Mesendoderm (in vitro differentiated cells): ENCODE results near the gene NRG3.
"Not testable (repeated sequence)": the region's sequence is repeated elsewhere in the genome, so short reads cannot be mapped to it uniquely, and the experiment has no call there.

ENCODE experiments used
- DNase-seq: peaks from one replicate; pipeline ENCODE4 v3.0.0; 2013
- H2AK5ac ChIP-seq: 2 replicates; pipeline ENCODE4 v1.6.1; 2013; ENCODE audit warnings: low read length, inconsistent platforms
- H2BK120ac ChIP-seq: 2 replicates; pipeline ENCODE4 v1.6.1; 2013; ENCODE audit warnings: low read depth, mild to moderate bottlenecking, low read length, moderate library complexity, mixed read lengths
- H2BK15ac ChIP-seq: replicated peaks from 2 replicates; pipeline ENCODE4 v1.6.1; 2013; ENCODE audit warnings: low read depth, mild to moderate bottlenecking, moderate library complexity
- H2BK5ac ChIP-seq: 2 replicates; pipeline ENCODE4 v1.6.1; 2013; ENCODE audit warnings: low read length, inconsistent platforms
- H3K18ac ChIP-seq: 2 replicates; pipeline ENCODE4 v1.6.1; 2013; ENCODE audit warnings: mild to moderate bottlenecking, low read length, mixed read lengths
- H3K23ac ChIP-seq: one replicate; pipeline ENCODE4 v1.6.1; 2013; ENCODE audit warnings: low read length
- H3K27ac ChIP-seq: 2 replicates; pipeline ENCODE4 v1.5.1; 2013; ENCODE audit warnings: low read depth, mild to moderate bottlenecking, inconsistent platforms, low read length, moderate library complexity
- H3K27me3 ChIP-seq: 2 replicates; pipeline ENCODE4 v1.6.1; 2013; ENCODE audit warnings: low read length, control low read depth, mild to moderate bottlenecking, inconsistent platforms; ENCODE audit not compliant: insufficient read depth, poor library complexity
- H3K36me3 ChIP-seq: 2 replicates; pipeline ENCODE4 v1.6.1; 2013; ENCODE audit warnings: low read length, inconsistent platforms; ENCODE audit not compliant: control insufficient read depth, insufficient read depth
- H3K4ac ChIP-seq: one replicate; pipeline ENCODE4 v1.6.1; 2013; ENCODE audit warnings: low read depth, mild to moderate bottlenecking, low read length, moderate library complexity
- H3K4me1 ChIP-seq: 2 replicates; pipeline ENCODE4 v1.6.1; 2013; ENCODE audit warnings: low read depth, low read length, inconsistent platforms; ENCODE audit not compliant: control insufficient read depth
- H3K4me2 ChIP-seq: 2 replicates; pipeline ENCODE4 v1.6.1; 2013; ENCODE audit warnings: low read length
- H3K4me3 ChIP-seq: 2 replicates; pipeline ENCODE4 v1.5.1; 2013; ENCODE audit warnings: mild to moderate bottlenecking, low read length
- H3K56ac ChIP-seq: one replicate; pipeline ENCODE4 v1.6.1; 2013; ENCODE audit warnings: low read length
- H3K79me1 ChIP-seq: 2 replicates; pipeline ENCODE4 v1.6.1; 2013; ENCODE audit warnings: low read length, inconsistent platforms
- H3K79me2 ChIP-seq: 2 replicates; pipeline ENCODE4 v1.6.1; 2013; ENCODE audit warnings: mild to moderate bottlenecking, low read length; ENCODE audit not compliant: control insufficient read depth, insufficient read depth
- H3K9ac ChIP-seq: 2 replicates; pipeline ENCODE4 v1.6.1; 2013; ENCODE audit warnings: low read length, inconsistent platforms
- H4K5ac ChIP-seq: one replicate; pipeline ENCODE4 v1.6.1; 2013; ENCODE audit warnings: low read length
- H4K8ac ChIP-seq: one replicate; pipeline ENCODE4 v1.6.1; 2013; ENCODE audit warnings: low read depth, mild to moderate bottlenecking, control low read depth, low read length, moderate library complexity
- WGBS: extraction: QIAGEN DNeasy Blood & Tissue Kit; methylation state at CpG from one replicate; pipeline ENCODE4 v1.1.7; 2013; ENCODE audit warnings: low lambda C conversion rate, missing lambda C conversion rate; ENCODE audit not compliant: insufficient coverage; ENCODE audit errors: extremely low coverage; 5-methylcytosine and 5-hydroxymethylcytosine counted together

Gene NRG3

DNA sequence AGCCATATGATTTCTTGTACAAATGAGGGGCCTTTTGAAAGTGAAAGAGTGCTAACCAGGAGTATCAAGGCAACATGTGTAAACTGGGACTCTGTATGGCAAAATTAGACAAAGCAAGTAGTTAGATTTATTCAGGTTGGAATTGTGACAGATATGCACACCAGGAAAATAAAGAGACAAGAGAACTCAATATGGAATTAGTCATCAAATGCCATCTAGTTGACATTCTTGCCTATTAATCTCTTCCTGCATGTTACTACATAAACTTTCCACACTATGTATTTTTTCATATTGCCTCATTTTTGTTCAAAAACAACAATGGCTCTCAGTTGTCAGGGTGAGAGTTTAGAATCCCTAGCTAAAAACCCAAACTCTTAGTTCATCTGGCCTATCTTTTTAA lies 799.0 kb downstream of the NRG3 start:
- Histone ChIP-seq H3K4me1 (no peaks in the 10 kb centered on the region), H2BK15ac (no peak overlapping the region), H4K8ac (no peak overlapping the region), H2BK5ac (no peak overlapping the region), H3K79me1 (no peaks in the 10 kb centered on the region), H2BK120ac (no peak overlapping the region), H2AK5ac (no peak overlapping the region), H3K27me3 (no peaks in the 10 kb centered on the region), H3K4ac (no peak overlapping the region), H3K9ac (no peak overlapping the region), H3K56ac (no peak overlapping the region), H3K4me3 (no peak overlapping the region), H3K36me3 (no peaks in the 10 kb centered on the region), H3K23ac (no peak overlapping the region), H4K5ac (no peak overlapping the region), H3K4me2 (no peak overlapping the region), H3K79me2 (no peaks in the 10 kb centered on the region), H3K27ac (no peak overlapping the region), H3K18ac (no peak overlapping the region)
- no peak for DNase-seq

DNA sequence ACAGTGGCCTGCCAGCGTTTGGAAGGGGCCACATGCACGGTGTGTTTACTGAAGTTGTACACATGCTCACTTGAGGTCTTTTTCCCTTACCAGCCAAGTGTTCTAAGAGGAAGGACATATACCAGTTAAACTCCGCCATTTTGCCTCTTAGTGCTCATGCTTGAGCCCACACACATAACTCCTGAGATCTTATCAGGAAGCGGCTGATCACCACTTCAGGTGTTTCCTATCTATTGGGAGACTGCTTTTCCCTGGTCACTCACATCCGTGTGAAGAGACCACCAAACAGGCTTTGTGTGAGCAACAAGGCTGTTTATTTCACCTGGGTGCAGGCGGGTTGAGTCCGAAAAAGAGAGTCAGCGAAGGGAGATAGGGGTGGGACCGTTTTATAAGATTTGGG lies 802.9 kb downstream of the NRG3 start:
- Histone ChIP-seq H3K27ac (peak overlapping the region; percentile 5), H2BK5ac (peak overlapping the region; percentile 16)
- not testable (repeated sequence) for H3K4me2 ChIP-seq, H2BK15ac ChIP-seq, H3K4me3 ChIP-seq, H2BK120ac ChIP-seq, H3K79me1 ChIP-seq, H3K18ac ChIP-seq, H3K4ac ChIP-seq, H3K27me3 ChIP-seq, H3K56ac ChIP-seq, H3K4me1 ChIP-seq, H2AK5ac ChIP-seq, H3K79me2 ChIP-seq, H3K23ac ChIP-seq, H3K36me3 ChIP-seq, H3K9ac ChIP-seq, H4K5ac ChIP-seq, H4K8ac ChIP-seq
- DNase-seq, result peak; percentile 64
- WGBS, result no CpG with 5 or more reads among the region's 9 CpGs

DNA sequence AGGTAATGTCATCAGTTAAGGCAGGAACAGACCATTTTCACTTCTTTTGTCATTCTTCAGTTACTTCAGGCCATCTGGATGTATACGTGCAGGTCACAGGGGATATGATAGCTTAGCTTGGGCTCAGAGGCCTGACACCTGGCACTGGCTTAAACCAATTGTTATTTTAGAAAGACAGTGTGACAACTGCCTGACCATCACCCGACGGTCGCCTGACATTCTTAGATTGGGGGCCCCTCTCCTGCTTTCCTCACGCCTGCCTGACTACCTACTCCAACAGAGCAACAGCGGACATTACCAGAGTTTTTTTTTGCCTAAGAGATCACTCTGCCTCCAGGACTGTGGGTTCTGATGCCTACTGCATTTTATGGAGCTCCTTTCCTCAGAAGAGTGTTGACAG lies 803.5 kb downstream of the NRG3 start:
- not testable (repeated sequence) for H4K8ac ChIP-seq, H2AK5ac ChIP-seq, H4K5ac ChIP-seq, H3K4me3 ChIP-seq, H3K56ac ChIP-seq, H3K36me3 ChIP-seq, H2BK5ac ChIP-seq, H3K4me2 ChIP-seq, H3K79me1 ChIP-seq, H2BK120ac ChIP-seq, H3K4me1 ChIP-seq, H3K27me3 ChIP-seq, H2BK15ac ChIP-seq, H3K9ac ChIP-seq, H3K4ac ChIP-seq, H3K23ac ChIP-seq, H3K79me2 ChIP-seq
- Histone ChIP-seq H3K18ac (peak overlapping the region; percentile 80), H3K27ac (peak overlapping the region; percentile 60)
- no CpG with 5 or more reads among the region's 6 CpGs for WGBS
- peak; percentile 73 for DNase-seq

DNA sequence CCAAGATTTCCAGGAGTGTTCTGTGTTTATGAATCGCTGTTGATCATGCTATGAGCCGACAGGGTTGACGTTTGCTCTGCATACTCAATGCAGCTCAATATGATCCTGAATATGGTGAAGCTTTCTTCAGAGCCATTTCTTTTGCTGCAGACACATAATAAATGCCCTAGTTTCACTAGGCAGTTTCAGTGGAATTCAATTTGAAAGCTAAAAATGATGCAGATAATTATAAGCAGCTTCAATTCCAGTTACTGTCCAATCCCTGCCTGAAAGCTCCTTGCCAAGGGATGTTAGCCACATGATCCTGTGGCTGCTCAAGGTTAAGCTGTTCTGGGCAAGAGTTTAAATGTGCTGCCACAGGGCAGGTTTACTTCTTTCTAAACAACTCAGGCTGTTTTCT lies 805.6 kb downstream of the NRG3 start:
- Histone ChIP-seq H3K4ac (no peak overlapping the region), H2BK120ac (peak overlapping the region; percentile 73), H3K4me2 (no peak overlapping the region), H3K27me3 (no peaks in the 10 kb centered on the region), H3K23ac (no peak overlapping the region), H2AK5ac (no peak overlapping the region), H4K8ac (no peak overlapping the region), H3K36me3 (no peaks in the 10 kb centered on the region), H3K56ac (no peak overlapping the region), H3K18ac (peak overlapping the region; percentile 68), H2BK5ac (no peak overlapping the region), H2BK15ac (no peak overlapping the region), H3K79me2 (no peaks in the 10 kb centered on the region), H3K27ac (no peak overlapping the region), H4K5ac (no peak overlapping the region), H3K4me1 (no peaks in the 10 kb centered on the region), H3K9ac (no peak overlapping the region), H3K79me1 (no peaks in the 10 kb centered on the region), H3K4me3 (no peak overlapping the region)
- no peak for DNase-seq
- WGBS, result no CpG with 5 or more reads among the region's 3 CpGs

DNA sequence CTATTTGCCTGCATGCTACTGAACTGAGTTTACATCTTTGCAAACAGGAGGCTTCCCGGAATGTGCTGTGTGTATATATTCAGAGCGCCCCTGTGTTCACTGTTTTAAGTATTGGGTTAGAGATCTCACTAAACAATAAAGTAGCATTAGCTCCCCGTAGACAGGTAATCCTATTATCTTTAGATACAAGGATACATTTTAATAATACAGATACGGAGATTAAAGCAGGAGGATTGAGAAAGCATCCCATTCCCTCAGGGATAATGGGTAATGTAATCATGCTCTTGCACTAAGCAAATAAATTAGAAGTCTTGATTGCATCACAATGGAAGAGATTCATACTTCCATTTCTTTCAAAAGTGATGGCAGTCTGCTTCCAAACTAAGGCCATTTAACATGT lies 809.0 kb downstream of the NRG3 start:
- H3K79me1 ChIP-seq, result no peaks in the 10 kb centered on the region
- H3K9ac ChIP-seq, result no peak overlapping the region
- H2BK120ac ChIP-seq, result no peak overlapping the region
- H3K27me3 ChIP-seq, result no peaks in the 10 kb centered on the region
- no peak overlapping the region for H3K23ac ChIP-seq
- DNase-seq, result no peak
- no peak overlapping the region for H3K27ac ChIP-seq
- H3K36me3 ChIP-seq, result no peaks in the 10 kb centered on the region
- no peak overlapping the region for H2BK15ac ChIP-seq
- WGBS, result no CpG with 5 or more reads among the region's 4 CpGs
- no peak overlapping the region for H3K4ac ChIP-seq
- no peaks in the 10 kb centered on the region for H3K4me1 ChIP-seq
- H2AK5ac ChIP-seq, result no peak overlapping the region
- no peaks in the 10 kb centered on the region for H3K79me2 ChIP-seq
- no peak overlapping the region for H4K8ac ChIP-seq
- H3K4me2 ChIP-seq, result no peak overlapping the region
- no peak overlapping the region for H3K56ac ChIP-seq
- H3K4me3 ChIP-seq, result no peak overlapping the region
- H2BK5ac ChIP-seq, result no peak overlapping the region
- no peak overlapping the region for H3K18ac ChIP-seq
- no peak overlapping the region for H4K5ac ChIP-seq

DNA sequence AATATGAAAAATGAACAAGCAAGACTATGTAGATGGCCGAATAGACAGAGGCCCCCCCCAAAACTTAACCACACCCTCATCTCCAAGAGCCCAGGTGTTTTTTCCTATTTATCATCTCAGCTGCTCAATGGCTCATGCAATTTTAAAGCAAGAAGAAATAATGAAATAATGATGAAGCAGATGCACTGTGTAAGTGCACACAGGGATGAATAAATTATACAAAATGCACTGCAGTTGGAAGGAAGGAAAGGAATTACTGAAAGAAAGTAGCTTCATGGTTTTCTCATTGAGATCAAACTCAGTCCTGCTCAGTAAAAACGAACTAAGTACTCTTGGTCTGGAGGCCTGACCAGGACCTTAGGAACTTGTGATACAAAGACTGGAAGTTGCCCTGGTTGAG lies 810.1 kb downstream of the NRG3 start:
- Histone ChIP-seq H2BK120ac (no peak overlapping the region), H3K79me2 (no peaks in the 10 kb centered on the region), H4K5ac (no peak overlapping the region), H3K56ac (no peak overlapping the region), H4K8ac (no peak overlapping the region), H3K27ac (no peak overlapping the region), H3K36me3 (no peaks in the 10 kb centered on the region), H3K79me1 (no peaks in the 10 kb centered on the region), H3K27me3 (no peaks in the 10 kb centered on the region), H2BK5ac (no peak overlapping the region), H3K9ac (no peak overlapping the region), H3K23ac (no peak overlapping the region), H2BK15ac (peak overlapping the region; percentile 25), H3K18ac (no peak overlapping the region), H2AK5ac (no peak overlapping the region), H3K4ac (no peak overlapping the region), H3K4me3 (no peak overlapping the region), H3K4me2 (no peak overlapping the region), H3K4me1 (no peaks in the 10 kb centered on the region)
- WGBS, result no CpG with 5 or more reads among the region's 2 CpGs
- no peak for DNase-seq
